GM18508 (cell line): ENCODE data around the gene VSTM5.
"Not testable (repeated sequence)": the region's sequence is repeated elsewhere in the genome, so short reads cannot be mapped to it uniquely, and the experiment has no call there.

Source experiments
- ATAC-seq: cut with Tn5 transposase; IDR thresholded peaks from one replicate; pipeline ENCODE4 v1.9.1; 2021; ENCODE audit warnings: moderate number of reproducible peaks; ENCODE audit not compliant: insufficient read depth, unreplicated experiment

VSTM5 gene, protein sequence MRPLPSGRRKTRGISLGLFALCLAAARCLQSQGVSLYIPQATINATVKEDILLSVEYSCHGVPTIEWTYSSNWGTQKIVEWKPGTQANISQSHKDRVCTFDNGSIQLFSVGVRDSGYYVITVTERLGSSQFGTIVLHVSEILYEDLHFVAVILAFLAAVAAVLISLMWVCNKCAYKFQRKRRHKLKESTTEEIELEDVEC

DNA sequence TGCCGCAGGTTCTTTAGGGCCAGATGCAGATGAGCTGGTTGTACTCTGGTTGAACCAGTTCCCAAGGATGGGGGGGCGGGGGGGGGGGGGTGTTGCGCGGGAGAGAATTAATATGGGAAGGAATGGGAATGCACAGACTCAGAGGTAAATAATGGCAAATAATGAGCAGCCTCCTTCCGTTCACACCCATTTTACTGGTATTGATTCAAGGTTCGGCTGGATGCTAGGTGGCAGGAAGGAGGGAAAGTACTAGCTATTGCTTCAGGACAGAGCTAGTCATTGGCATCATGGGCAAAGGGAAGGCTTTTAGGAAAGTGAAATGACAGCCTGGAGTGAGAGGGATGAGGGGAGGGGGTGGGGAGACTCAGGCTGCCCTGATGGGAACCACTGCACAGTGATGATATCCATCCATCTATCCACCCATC is at the start of gene VSTM5:
Gene VSTM5 (minus strand): TSS at position 25 of the 425 bp plus-strand sequence. CDS start 116 bp downstream, outside the sequence.
- ATAC-seq, result no peak

DNA sequence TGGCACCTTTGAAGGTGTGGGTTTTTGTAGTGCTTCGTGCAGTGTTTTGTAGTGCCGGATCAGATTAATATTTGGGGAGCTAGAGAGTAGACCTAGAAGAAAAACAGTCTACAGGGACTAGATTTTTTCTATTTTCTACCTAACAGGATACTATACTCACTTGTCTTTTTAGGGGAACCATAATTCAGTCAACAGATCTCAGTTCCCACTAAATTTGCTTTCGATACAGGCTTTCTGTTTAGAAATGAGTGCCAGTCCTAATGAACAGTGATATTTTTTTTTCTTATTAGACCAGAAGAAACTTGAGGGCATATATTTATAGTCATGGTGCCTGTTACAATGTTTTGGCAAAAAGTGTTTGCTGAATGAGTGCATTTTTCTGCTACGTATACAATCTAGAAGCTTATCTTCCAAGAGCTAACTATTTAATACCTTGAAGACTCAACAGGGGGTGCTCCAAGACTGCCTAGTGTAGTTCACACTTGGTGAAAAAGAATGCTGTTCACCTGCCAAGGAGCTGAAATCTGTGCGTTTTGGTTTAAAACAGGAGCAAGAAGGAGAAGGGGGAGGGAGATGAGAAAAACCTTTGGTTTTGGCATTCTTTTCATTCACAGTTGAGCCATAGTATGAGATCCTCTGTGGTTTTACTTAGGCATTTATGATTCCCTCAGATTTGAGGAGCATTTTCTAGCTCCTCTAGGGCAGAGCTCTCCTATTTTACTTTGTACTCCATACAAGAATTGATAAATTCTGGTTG is 44.9 kb upstream of the VSTM5 start:
- no peak for ATAC-seq

DNA sequence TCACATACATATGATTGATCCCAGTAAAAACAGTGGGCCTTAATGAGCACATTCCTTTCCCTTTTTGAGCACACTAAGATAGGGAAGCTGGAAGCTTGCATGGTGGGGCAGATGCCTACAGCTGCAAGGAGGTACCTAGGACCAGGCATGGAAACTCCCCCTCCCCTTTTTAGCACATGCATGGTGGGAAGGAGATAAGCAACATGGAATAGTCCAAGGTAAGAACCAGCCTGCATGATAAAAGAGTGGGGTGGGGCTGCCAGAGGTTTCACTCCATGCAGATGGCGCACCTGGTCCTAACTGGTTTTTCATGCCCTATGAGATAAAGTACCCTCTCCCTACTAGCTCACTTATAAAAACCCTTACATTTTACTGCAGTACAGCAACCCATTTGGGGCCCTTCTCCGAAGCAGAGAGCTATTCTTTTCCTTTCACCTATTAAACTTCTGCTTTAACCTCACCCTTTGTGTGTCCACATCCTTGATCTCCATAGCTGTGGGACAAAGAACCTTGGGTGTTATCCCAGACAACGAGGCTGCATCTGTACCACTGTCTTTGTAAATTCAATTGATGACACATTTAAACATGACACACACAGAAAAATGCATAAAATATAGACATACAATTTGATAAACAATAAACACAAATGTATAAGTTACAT is 40.1 kb upstream of the VSTM5 start:
- ATAC-seq, result no peak

DNA sequence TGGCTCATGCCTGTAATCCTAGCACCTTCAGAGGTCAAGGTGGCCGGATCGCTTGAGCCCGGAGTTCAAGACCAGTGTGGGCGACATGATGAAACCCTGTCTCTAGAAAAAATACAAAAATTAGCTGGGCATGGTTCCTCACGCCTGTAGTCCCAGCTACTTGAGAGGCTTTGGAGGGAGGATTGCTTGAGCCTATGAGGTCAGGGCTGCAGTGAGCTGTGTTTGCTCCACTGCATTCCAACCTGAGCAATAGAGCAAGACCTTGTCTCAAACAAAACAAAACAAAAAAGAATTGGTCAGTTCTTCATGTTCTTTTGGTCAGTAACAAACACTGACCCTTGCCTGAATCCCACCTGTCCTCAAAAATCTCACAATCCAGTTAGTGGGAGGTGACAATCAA is 36.7 kb upstream of the VSTM5 start:
- ATAC-seq, result no peak

DNA sequence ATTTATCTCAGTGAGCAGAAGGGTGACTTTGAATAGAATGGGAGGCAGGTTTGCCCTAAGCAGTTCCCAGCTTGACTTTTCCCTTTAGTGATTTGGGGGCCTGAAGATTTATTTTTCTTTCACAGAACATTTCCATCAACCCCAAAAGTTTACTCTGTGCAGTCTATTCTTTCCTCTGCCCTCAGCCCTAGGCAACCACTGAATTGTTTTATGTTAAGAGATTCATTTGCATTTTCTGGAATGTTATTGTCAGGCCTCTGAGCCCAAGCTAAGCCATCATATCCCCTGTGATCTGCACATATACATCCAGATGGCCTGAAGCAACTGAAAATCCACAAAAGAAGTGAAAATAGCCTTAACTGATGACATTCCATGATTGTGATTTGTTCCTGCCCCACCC is 28.7 kb upstream of the VSTM5 start:
- ATAC-seq, result not testable (repeated sequence)

DNA sequence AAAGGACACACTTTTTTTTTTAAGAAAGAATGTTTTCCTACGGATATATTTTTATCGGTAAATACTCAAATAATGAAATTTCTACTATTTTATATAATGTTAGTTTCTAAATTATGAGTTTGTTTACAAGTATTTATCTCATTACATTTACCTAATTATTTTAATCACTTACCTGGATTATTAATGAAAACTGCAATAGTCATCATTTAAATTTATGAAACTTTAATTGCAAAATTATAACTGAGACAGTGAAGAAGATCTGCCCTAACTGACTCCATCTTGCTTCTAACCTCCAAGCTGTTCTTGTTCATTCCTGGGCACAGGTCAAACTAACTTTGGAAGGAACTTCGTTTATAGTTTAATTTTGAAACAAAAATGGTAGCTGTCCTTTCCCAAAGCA is 25.2 kb upstream of the VSTM5 start:
- no peak for ATAC-seq

DNA sequence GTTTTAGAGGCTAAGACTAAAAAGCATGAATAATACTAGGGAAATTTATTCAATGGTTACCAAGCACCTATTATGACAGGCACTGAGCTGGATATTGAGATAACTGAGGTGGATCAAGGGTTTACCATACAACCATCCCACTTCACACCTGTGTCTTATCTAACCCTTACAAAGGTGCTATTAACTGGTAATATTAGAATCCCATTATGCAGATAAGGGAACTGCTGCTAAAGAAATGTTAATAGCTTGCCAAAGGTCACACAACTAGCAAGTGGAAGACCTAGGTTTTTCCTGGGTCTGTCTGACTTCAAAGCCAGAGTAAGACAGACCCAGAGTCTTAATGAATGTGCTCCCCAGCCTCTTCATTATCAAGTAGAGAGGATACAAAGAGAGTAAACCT is 21.1 kb upstream of the VSTM5 start:
- no peak for ATAC-seq

DNA sequence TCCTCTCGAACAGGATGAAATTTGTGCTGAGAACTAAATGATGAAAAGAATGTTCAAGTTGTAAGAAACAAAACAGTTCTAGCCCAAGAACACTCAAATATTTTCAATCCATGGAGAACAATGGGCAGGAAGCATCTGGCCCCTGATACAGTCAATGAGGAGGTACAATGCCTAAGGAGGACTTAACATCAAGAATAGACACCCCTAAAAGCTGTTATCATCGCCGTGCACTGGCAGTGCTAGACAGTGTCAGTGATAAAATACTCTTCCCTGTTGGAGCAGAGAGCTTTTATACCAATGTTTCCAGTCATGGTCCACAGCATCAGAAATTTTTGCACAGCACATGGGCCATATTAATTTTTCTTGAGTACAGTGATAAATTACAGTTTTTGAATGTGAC is 20.2 kb upstream of the VSTM5 start:
- ATAC-seq, result no peak

DNA sequence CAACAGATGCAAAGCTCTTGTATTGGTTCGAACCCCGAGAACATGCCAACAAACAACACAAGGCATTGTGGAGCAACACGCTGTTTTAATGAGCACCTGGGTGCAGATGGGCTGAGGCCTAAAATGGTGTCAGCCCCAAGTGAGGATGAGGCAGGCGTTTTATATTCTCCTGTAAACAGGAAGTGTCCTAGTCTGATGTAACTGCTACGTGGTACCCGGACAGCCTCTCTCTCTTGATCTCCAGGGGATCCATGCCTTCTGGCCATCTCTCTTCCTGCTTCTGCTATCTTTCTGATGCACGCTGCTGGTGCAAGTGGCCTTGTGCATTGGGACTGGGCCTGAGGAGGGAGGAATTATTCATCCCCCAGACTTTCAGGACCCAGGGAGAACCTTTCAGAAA is 19.4 kb upstream of the VSTM5 start:
- no peak for ATAC-seq

DNA sequence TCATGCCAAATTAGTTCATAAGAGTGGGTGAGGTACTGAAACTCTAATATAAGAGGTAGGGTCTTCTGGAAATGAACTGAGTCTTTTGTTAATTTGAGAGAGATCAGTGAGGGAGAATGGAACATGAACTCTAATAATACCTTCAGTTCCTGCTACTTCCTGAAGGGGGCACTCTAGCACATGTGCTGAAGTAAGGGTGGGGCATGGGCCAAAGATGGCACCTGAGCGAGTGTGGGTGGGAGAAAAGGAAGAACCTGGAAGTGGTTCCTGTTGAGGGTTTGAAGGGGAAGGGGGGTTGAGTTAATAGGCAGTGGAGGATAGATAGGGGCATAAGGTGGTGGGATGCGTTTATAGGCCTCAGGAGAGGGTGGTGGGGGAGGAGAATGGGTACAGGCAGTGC is 18.0 kb upstream of the VSTM5 start:
- not testable (repeated sequence) for ATAC-seq

DNA sequence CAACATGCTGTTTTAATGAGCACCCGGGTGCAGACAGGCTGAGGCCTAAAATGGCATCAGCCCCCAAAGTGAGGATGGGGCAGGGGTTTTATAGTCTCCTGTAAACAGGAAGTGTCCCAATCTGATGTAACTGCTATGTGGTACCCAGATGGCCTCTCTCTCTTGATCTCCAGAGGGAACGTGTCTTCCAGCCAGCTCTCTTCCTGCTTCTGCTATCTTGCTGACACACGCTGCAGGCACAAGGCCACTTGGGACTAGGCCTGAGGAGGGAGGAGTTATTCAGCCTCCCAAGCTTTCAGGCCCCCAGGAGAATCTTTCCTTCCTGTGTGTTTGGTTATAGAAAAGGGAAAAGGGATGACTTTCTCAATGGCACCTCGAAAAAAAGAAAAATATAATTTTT is 11.4 kb upstream of the VSTM5 start:
- ATAC-seq, result no peak

DNA sequence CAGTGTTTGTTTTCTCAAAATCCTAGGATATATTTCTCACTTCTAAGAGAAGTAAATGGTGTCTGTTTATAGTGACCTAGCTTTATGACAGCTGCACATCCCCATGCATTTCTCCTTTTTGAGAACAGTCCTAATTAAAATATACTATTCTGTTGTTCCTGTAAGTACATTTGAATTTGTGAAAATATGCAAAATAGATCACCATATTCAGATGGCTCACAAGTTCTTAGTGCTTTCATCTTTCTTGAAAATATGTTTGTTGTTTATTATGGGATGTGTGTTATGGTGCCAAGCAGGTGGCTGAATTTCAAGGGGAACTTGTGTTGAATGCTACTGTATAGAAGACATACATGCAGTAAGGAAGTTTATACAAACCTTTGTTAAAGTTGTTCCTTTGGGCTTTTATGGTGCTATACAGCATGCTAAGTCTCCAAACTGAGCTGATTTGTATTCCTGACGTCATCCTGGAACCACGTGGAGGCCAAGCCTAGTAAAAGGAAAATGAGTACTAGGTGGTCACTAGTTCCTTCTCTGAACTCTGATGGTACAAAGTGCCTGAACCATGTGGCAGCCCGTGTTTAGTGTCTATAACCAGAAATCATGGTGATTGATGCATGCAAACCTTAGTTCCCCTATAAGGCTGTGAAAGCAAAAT is 7.8 kb upstream of the VSTM5 start:
- ATAC-seq, result no peak

DNA sequence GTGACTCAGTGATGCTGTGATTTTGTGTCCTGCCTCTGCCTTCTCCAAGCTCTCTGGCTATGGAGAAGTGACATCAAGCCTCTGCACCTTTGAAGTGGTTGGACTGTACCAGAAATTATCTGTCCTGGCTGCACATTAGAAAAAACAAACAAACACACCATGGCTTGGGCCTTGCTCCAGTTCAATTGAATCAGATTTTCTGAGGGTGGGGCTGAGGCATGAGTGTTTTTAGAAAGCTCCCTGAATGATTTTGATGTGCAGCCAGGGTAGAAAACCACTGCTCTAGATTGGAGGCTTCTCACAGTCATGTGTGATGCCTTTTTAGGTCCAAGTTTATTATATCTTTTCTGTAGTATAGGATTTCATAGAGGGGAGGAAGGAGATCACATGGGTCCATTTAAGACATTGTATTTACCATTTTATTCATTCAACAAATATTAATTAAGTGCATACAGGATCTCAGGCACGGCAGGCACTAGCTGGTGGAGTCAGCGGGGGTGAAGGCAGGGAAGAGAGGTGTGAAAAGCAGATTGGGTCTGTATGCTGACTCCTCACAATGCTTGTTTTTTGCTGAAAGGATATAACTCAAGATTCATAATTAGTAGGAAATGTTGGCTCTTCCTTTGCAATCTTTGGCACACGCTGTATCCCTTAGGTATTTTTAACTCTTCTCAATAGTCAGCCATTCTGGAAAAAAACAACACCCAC is 7.1 kb upstream of the VSTM5 start:
- ATAC-seq, result no peak

DNA sequence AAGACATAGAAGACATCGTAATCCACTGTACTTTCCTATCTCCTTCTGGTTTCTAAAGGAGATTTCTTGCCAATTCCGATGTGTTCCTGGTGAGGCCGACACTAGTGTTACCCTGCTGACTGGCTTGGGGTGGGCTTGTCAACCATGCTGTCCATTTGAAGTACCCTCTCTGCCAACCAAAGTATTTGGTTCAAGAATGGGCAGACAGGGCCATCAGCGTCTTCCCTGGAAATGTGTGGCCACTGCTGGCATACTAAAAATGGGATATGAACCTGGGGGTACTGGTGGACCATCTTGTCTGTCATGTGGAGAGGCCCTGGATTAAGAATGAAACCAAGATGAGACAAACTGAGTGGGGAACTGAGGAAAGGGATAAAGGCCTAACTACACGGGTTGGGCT is 1.8 kb upstream of the VSTM5 start:
- ATAC-seq, result no peak

DNA sequence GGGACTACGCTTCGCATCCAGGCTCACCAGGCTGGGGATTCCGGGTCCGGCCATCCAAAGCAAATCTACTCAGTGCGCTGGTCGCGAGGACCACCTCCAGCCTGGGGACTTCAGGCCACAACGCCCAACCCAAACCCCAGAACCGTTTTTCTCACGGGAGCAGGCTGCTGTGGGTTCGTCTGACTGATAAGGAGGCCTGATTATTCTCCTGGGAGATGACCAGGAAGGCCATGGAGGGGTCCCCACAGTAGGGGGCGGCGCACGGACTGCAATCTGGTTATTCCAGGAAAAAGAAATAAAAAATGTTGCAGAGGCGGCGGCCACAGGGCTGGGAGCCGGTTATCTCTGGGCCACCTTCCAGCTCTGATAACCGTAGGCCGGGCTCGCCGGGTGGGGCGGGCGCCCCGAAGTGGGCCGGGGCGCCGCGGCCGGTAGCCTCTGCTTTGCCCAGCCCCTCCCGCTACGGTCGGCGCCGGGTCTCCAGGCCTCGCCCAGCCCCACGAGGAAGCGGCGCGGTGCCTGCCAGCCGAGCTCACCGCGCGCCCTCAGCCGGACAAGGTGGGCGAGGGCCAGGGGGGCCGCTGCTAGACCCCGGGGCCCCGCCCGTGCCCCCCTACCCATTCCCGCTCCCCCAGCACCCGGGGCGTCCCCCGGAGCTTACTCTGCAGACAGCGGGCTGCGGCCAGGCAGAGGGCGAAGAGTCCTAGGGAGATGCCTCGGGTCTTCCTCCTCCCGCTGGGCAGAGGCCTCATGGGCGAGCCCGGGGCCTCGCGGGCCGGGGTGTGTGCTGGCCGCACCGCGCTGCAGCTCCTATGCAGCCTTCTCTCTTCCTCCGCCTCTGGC is 446 bp downstream of the VSTM5 start:
- ATAC-seq, result no peak

DNA sequence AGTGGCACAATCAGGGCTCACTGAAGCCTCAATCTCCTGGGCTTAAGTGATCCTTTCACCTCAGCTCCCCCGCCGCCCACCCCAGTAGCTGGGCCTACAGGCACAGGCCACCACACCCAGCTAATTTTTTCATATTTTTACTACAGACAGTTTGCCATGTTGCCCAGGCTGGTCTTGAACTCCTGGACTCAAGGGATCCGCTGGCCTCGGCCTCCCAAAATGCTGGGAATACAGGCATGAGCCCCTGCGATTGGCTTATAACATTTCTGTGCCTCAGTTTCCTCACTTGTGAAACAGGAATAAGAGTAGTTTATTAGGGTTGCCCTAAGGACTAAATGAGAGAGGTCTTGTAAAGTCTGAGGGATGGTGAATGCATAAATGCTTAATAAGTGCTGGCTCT is 1.2 kb downstream of the VSTM5 start:
- no peak for ATAC-seq

DNA sequence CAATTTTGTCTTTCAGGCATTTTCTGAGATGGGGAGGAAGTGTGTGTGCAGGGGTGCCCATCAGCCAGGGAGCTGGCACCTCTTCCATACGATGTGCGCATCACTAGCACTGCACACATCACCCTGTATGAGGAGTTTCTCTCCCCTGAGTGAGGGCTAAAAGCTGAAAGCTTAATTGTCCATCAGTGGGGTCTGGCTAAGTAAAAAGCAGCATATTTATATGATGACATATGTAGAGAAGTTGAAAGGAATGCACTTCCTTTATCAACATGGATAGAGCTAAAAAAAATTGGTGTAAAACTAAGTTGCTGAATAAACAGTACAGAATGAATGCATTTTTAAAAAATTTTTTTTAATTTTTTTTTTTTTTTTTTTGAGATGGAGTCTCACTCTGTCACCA is 4.0 kb downstream of the VSTM5 start:
- ATAC-seq, result no peak

DNA sequence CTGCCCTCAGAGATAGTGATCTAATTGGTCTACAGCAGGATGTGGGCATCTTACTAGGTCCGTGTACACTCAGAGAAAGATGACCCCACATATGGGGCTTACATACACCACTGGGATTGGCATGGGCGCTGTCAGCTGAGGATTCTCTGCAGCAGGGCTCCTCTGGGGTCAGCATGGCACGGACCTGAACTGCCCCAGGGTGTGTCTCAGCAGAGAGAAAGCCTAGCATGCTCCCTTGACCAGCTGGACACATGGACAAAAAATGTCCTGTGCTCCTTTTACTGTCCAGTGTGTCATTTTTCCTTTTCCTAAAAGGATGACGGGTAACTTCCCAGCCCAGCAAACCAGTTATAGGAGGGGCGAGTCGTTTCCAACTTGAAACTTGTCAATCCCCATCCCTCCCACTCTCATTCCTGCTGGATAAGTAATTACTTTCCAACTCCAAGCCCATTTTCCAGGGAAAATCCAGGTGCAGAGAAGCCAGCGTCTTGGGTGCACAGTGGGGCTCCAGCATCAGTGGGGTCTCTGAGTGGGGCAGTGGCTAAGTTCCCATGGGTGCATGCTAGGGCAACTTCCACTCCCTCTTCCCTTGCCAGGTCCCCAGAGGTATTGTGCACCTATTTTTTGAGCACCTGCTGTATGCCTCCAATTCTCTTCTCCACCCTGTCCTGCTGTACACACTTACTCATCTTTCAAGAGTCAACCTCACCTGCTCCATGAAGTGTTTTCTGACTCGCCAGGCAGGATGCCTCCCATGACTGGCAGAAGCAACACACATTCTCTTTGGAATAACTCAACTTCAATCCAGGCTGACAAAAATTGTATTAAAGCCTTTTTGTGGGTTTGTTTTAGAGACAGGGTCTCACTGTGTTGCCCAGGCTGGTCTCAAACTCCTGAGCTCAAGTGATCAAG is 5.0 kb downstream of the VSTM5 start:
- no peak for ATAC-seq

DNA sequence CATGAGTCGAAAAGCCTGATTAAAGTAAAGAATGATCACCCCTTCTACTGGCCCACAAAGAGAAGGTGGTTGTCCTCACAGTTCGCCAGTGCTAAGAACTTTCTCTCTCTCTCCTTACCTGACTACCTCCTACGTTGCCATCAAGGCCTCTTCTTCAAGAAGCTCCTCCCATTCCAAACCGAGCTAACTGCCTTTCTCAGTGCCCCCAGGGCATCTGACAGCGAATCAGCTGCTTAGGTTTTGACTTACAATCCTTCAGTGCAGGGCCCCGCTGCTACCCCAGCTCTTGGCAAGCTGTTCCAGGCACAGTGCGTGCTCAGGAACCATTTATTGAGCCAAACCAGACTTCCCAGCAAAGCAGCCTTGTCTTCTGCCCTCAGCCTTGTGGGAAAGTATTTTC is 5.8 kb downstream of the VSTM5 start:
- no peak for ATAC-seq
